GM21786 (cell line): ENCODE measurements around the gene CCNF.

Source experiments
- ATAC-seq: cut with Tn5 transposase; IDR thresholded peaks from one replicate; pipeline ENCODE4 v1.9.1; 2021; ENCODE audit not compliant: unreplicated experiment

Gene CCNF

GRCh38 chr16:2499890-2500429 is 70.7 kb downstream of the CCNF start:
- ATAC-seq = no peak

- ATAC-seq = no peak
These were observed 71.2 kb downstream of the CCNF start for GRCh38 chr16:2500430-2500917.

GRCh38 chr16:2500918-2501750 is 71.9 kb downstream of the CCNF start:
- no peak for ATAC-seq

GRCh38 chr16:2501946-2502895 is 73.0 kb downstream of the CCNF start:
- no peak for ATAC-seq

- no peak for ATAC-seq
These were observed 76.4 kb downstream of the CCNF start for GRCh38 chr16:2505695-2506094.

- peak; percentile 73 for ATAC-seq
These were observed 77.9 kb downstream of the CCNF start for GRCh38 chr16:2507052-2507659.

- no peak for ATAC-seq
These were observed 78.4 kb downstream of the CCNF start for GRCh38 chr16:2507665-2508064.
